Parathyroid adenoma (tissue), 2 donors: ENCODE results near the gene GRM4.
"Not testable (repeated sequence)": the region's sequence is repeated elsewhere in the genome, so short reads cannot be mapped to it uniquely, and the experiment has no call there.

ENCODE experiments used
- H2AFZ ChIP-seq: fragments of 300-600 bp; sonication (generic); one replicate; pipeline ENCODE4 v1.7.0; 2017; ENCODE audit warnings: antibody characterized with exemption, mild to moderate bottlenecking
- H3K27ac ChIP-seq: fragments of 300-600 bp; sonication (generic); one replicate; pipeline ENCODE4 v1.7.0; 2017
- H3K27me3 ChIP-seq: fragments of 300-600 bp; sonication (generic); one replicate; pipeline ENCODE4 v1.7.0; 2017; ENCODE audit warnings: low read length; ENCODE audit not compliant: control insufficient read depth, insufficient read depth
- H3K36me3 ChIP-seq: fragments of 300-600 bp; sonication (generic); one replicate; pipeline ENCODE4 v1.7.0; 2017; ENCODE audit warnings: low read length; ENCODE audit not compliant: control insufficient read depth, insufficient read depth
- H3K4me1 ChIP-seq: fragments of 300-600 bp; sonication (generic); one replicate; pipeline ENCODE4 v1.7.0; 2017; ENCODE audit warnings: control low read depth
- H3K4me2 ChIP-seq: fragments of 300-600 bp; sonication (generic); one replicate; pipeline ENCODE4 v1.7.0; 2017; ENCODE audit warnings: low read length
- H3K4me3 ChIP-seq: fragments of 300-600 bp; sonication (generic); one replicate; pipeline ENCODE4 v1.7.0; 2017; ENCODE audit warnings: low read depth, low read length
- H3K79me2 ChIP-seq: fragments of 300-600 bp; sonication (generic); one replicate; pipeline ENCODE4 v1.7.0; 2017; ENCODE audit warnings: control low read depth
- H3K9ac ChIP-seq: fragments of 300-600 bp; sonication (generic); one replicate; pipeline ENCODE4 v1.7.0; 2017; ENCODE audit warnings: mild to moderate bottlenecking
- H3K9me3 ChIP-seq: fragments of 300-600 bp; sonication (generic); one replicate; pipeline ENCODE4 v1.7.0; 2017; ENCODE audit warnings: low read length; ENCODE audit not compliant: control insufficient read depth
- CTCF ChIP-seq: fragments of 300-600 bp; sonication (generic); IDR thresholded peaks from one replicate; pipeline ENCODE4 v1.7.0; 2017; ENCODE audit warnings: antibody characterized with exemption, mild to moderate bottlenecking
- donor health status: primary hyperparathyroidism.

Gene GRM4

DNA sequence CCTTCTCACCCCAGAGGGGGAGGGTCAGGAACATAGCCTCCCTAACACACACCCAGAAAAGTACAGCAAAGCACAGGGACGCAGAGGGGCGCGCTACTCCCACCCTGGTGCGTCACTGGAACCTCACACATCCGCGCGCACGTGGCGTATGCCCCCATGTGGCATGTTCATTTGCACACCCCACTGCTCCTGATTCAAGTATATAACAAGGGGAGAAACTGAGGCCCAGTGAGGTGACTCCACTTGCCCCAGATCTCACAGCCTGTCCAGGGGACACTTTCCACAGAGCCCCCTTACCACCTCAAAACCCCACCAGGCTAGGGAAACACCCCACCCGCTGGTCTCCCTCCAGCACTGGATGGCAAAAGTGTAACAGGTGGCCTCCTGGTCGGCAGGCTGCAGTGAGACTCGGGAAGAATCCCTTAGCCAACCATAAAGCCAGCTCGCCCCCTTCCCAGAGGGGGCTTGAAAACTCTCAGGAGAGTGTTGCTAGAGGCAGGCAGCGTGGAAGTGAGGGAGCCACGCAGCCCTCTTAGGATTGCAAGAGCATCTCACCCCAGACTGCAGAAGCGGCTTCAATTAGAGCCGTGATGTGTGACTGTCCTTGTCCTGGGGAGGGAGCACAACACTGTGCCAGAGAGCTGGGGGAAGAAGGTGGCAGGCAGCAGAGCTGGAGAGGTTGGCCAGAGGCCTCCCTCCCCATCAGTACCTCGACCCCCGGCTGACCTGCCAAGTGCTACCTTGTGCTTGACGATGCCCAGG lies at the start of gene GRM4:
Gene GRM4, minus strand, starts transcription at position 67 of the 762 bp plus-strand sequence. CDS start 12,591 bp downstream, outside the sequence.
- H2AFZ ChIP-seq: peak within 1 kb of the TSS; percentile 65
- H3K79me2 ChIP-seq: no peaks in the 10 kb centered on the region
- H3K4me2 ChIP-seq: peak within 1 kb of the TSS; percentile 68
- no peak within 1 kb of the TSS for H3K9ac ChIP-seq
- no peaks in the 10 kb centered on the region for H3K9me3 ChIP-seq
- peaks cover 6% of the 10 kb centered on the region for H3K4me1 ChIP-seq
- H3K4me3 ChIP-seq: peak within 1 kb of the TSS; percentile 37
- no peaks in the 10 kb centered on the region for H3K36me3 ChIP-seq
- TF ChIP-seq CTCF: no peak
- H3K27me3 ChIP-seq: peaks cover 3% of the 10 kb centered on the region
- H3K27ac ChIP-seq: no peak within 1 kb of the TSS

DNA sequence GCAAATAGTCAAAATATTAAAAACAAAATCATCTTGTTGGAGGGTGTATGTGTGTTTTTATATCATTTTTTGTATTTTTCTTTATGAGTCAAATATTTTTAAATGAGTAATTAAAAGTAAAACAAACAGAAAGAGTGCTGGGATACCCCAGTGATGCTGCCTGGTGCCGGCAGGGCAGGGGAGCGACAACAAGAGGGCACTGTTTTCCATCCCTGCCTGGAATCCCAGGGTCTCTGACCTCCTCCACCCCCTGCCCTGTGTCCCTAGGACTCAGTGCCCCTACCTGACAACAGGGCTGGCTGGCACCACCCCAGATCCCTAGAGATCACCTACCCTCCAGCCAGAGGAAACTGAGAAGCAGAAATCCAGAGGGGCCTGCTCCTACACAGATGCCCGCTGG lies 48.9 kb upstream of the GRM4 start:
- H3K4me1 ChIP-seq: peaks cover 2% of the 10 kb centered on the region
- H3K79me2 ChIP-seq: no peaks in the 10 kb centered on the region
- H2AFZ ChIP-seq: no peak overlapping the region
- H3K4me2 ChIP-seq: no peak overlapping the region
- H3K9ac ChIP-seq: no peak overlapping the region
- no peaks in the 10 kb centered on the region for H3K27me3 ChIP-seq
- no peak overlapping the region for H3K4me3 ChIP-seq
- H3K9me3 ChIP-seq: no peaks in the 10 kb centered on the region
- no peak overlapping the region for H3K27ac ChIP-seq
- H3K36me3 ChIP-seq: no peaks in the 10 kb centered on the region
- TF ChIP-seq CTCF: no peak

GRCh38 chr6:34190504-34191122 lies 44.7 kb upstream of the GRM4 start:
- Histone ChIP-seq H3K4me2 (no peak overlapping the region), H3K36me3 (no peaks in the 10 kb centered on the region), H3K9me3 (no peaks in the 10 kb centered on the region), H3K27ac (no peak overlapping the region), H3K9ac (no peak overlapping the region), H3K4me3 (no peak overlapping the region), H3K4me1 (no peaks in the 10 kb centered on the region), H3K79me2 (no peaks in the 10 kb centered on the region), H2AFZ (no peak overlapping the region), H3K27me3 (no peaks in the 10 kb centered on the region)
- TF ChIP-seq CTCF: no peak

DNA sequence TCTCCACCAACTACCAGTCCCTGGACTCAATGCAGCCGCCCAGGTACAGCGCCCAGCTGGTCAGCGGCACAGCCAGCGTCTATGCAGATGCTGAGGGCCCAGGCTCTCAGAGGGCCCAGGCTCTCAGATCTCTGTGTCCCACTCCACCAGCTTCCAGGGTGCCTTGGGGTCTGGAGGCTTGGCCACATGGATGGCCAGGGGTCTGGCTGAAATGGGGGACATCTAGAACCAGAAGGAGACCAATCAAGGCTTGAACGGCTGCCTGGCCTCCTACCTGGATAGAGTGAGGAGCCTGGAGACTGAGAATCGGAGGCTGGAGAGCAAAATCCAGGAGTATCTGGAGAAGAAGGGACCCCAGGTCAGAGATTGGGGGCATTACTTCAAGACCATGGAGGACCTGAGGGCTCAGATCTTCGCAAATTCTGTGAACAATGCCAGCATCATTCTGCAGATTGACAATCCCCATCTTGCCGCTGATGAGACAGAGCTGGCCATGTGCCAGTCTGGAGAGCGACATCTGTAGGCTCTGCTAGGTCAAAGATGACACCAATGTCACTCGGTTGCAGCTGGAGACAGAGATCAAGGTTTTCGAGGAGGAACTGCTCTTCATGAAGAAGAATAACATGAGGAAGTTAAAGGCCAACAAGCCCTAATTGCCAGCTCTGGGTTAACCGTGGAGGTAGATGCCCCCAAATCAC lies 44.1 kb upstream of the GRM4 start:
- no peak overlapping the region for H2AFZ ChIP-seq
- H3K36me3 ChIP-seq: no peaks in the 10 kb centered on the region
- H3K4me3 ChIP-seq: no peak overlapping the region
- no peaks in the 10 kb centered on the region for H3K79me2 ChIP-seq
- H3K27me3 ChIP-seq: no peaks in the 10 kb centered on the region
- H3K4me2 ChIP-seq: no peak overlapping the region
- no peak overlapping the region for H3K27ac ChIP-seq
- no peak for TF ChIP-seq CTCF
- no peaks in the 10 kb centered on the region for H3K4me1 ChIP-seq
- H3K9ac ChIP-seq: no peak overlapping the region
- H3K9me3 ChIP-seq: no peaks in the 10 kb centered on the region

DNA sequence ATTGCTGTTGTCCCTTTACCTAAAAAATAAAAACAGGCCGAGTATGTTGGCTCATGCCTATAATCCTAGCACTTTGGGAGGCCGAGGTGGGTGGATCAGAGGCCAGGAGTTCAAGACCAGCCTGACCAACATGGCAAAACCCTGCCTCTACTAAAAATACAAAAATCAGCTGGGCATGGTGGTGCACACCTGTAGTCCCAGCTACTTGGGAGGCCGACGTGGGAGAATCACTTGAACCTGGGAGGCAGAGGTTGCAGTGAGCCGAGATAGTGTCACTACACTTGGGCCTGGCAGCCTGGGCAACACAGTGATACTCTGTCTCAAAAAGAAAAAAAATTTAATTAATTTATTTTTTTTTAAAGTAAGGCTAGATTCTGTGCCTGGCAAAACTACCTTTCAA lies 38.8 kb upstream of the GRM4 start:
- H3K4me2 ChIP-seq, H3K36me3 ChIP-seq, H3K9me3 ChIP-seq: not testable (repeated sequence)

More for the DNA sequence above, 38.8 kb upstream of the GRM4 start:
- not testable (repeated sequence) for H3K27ac ChIP-seq, H3K27me3 ChIP-seq, H3K9ac ChIP-seq, H2AFZ ChIP-seq, H3K79me2 ChIP-seq, H3K4me3 ChIP-seq, H3K4me1 ChIP-seq
